Liver (tissue), 3 donors: ENCODE data around the gene TSKU.

Experiments
- ATF3 ChIP-seq: IDR thresholded peaks from 2 replicates; pipeline ENCODE4 v1.6.1; 2016; ENCODE audit warnings: antibody characterized with exemption
- CTCF ChIP-seq: fragments of 150-350 bp; IDR thresholded peaks from 2 replicates; pipeline ENCODE4 v1.5.1; 2017; ENCODE audit warnings: improper control_type of control experiment, low read depth, low read length; ENCODE audit not compliant: missing input control
- EGR1 ChIP-seq, 2 donors: IDR thresholded peaks; 2 replicates each; pipeline ENCODE4 v1.6.1; 2016 to 2018; ENCODE audit warnings: antibody characterized with exemption in 2 of 2, low read depth in 2 of 2
- FOXA1 ChIP-seq: IDR thresholded peaks from 2 replicates; pipeline ENCODE4 v1.6.1; 2016; ENCODE audit warnings: antibody characterized with exemption
- GABPA ChIP-seq, 2 donors: IDR thresholded peaks in 1 of 2; conservative IDR thresholded peaks in 1 of 2; 2 replicates each; pipeline ENCODE4 v1.6.1; 2016; ENCODE audit warnings: antibody characterized with exemption in 2 of 2, mild to moderate bottlenecking in 1 of 2, moderate library complexity in 1 of 2
- JUND ChIP-seq, 2 donors: IDR thresholded peaks; 2 replicates each; pipeline ENCODE4 v1.6.1; 2016; ENCODE audit warnings: antibody characterized with exemption in 2 of 2
- MAX ChIP-seq: IDR thresholded peaks from 2 replicates; pipeline ENCODE4 v1.6.1; 2016; ENCODE audit warnings: antibody characterized with exemption
- RAD21 ChIP-seq, 2 donors: IDR thresholded peaks; 2 replicates each; pipeline ENCODE4 v1.6.1; 2016; ENCODE audit warnings: antibody characterized with exemption in 2 of 2, mild to moderate bottlenecking in 2 of 2
- REST ChIP-seq: IDR thresholded peaks from 2 replicates; pipeline ENCODE4 v1.6.1; 2016; ENCODE audit warnings: antibody characterized with exemption, mild to moderate bottlenecking
- RXRA ChIP-seq, 2 donors: IDR thresholded peaks; 2 replicates each; pipeline ENCODE4 v1.6.1; 2017 to 2018; ENCODE audit warnings: antibody characterized with exemption in 2 of 2, mild to moderate bottlenecking in 1 of 2
- SP1 ChIP-seq: IDR thresholded peaks from 2 replicates; pipeline ENCODE4 v1.6.1; 2018; ENCODE audit warnings: antibody characterized with exemption, mild to moderate bottlenecking
- YY1 ChIP-seq: IDR thresholded peaks from 2 replicates; pipeline ENCODE4 v1.6.1; 2016; ENCODE audit warnings: antibody characterized with exemption, mild to moderate bottlenecking
- donor health status: healthy.
- donor health status: healthy.

- no peak for TF ChIP-seq YY1
- TF ChIP-seq ATF3: no peak
- TF ChIP-seq CTCF: no peak
- no peak for TF ChIP-seq REST
- TF ChIP-seq GABPA (IDR thresholded peaks at IDR 0.05 in 1 of 2, conservative IDR thresholded peaks at IDR 0.05 in 1 of 2): no peak
- no peak for TF ChIP-seq JUND (IDR thresholded peaks at IDR 0.05)
- TF ChIP-seq MAX: no peak
- no peak for TF ChIP-seq FOXA1
- TF ChIP-seq EGR1 (IDR thresholded peaks at IDR 0.05; ENCODE audit: low read depth in 2 of 2): no peak
- TF ChIP-seq SP1: no peak
- TF ChIP-seq RXRA (IDR thresholded peaks at IDR 0.05): no peak
- TF ChIP-seq RAD21 (IDR thresholded peaks at IDR 0.05): no peak
Observed at GRCh38 chr11:76795290-76795935, 12.3 kb downstream of the TSKU start.
